ENCODE data around the gene SPATA22. TPM values are rescaled to one million over a fixed set of nuclear protein-coding genes. Genes with fewer than 3 reads are reported as not detected.
"Not testable (repeated sequence)": the region's sequence is repeated elsewhere in the genome, so short reads cannot be mapped to it uniquely, and the experiment has no call there.

Gene SPATA22
- total RNA-seq, 1 experiment from 2014 or later: not detected

- DNase-seq (ENCODE audit: low spot score): peak; percentile 18
Measured at GRCh38 chr17:3474212-3474611, 2.6 kb upstream of the SPATA22 start.

GRCh38 chr17:3472137-3472536 lies 518 bp upstream of the SPATA22 start:
- no peak for DNase-seq (ENCODE audit: low spot score)

- no peak for DNase-seq (ENCODE audit: low spot score)
Measured at GRCh38 chr17:3469529-3469928, 2.1 kb downstream of the SPATA22 start.

GRCh38 chr17:3466355-3466754 lies 5.3 kb downstream of the SPATA22 start:
- not testable (repeated sequence) for DNase-seq (ENCODE audit: low spot score)

GRCh38 chr17:3448059-3448665 lies 23.5 kb downstream of the SPATA22 start:
- no peak for DNase-seq (ENCODE audit: low spot score)

- DNase-seq (ENCODE audit: low spot score): peak; percentile 2
Measured at GRCh38 chr17:3447625-3448024, 24.0 kb downstream of the SPATA22 start.

GRCh38 chr17:3440451-3440850 lies 31.2 kb downstream of the SPATA22 start:
- DNase-seq (ENCODE audit: low spot score): no peak

GRCh38 chr17:3438368-3438767 lies 33.3 kb downstream of the SPATA22 start:
- no peak for DNase-seq (ENCODE audit: low spot score)

- no peak for DNase-seq (ENCODE audit: low spot score)
Measured at GRCh38 chr17:3433741-3434140, 37.9 kb downstream of the SPATA22 start, which contains the start of gene OR1E2. TSS of gene OR1E2 (minus strand) at chr17:3433841. CDS start at chr17:3433841, 0 bp downstream.

GRCh38 chr17:3433215-3433614 lies 38.4 kb downstream of the SPATA22 start:
- DNase-seq (ENCODE audit: low spot score): not testable (repeated sequence)

- no peak for DNase-seq (ENCODE audit: low spot score)
Measured at GRCh38 chr17:3418222-3418621, 53.4 kb downstream of the SPATA22 start.

GRCh38 chr17:3415610-3416009 lies 56.0 kb downstream of the SPATA22 start:
- no peak for DNase-seq (ENCODE audit: low spot score)

GRCh38 chr17:3412216-3412615 lies 59.4 kb downstream of the SPATA22 start:
- DNase-seq (ENCODE audit: low spot score): not testable (repeated sequence)

GRCh38 chr17:3411070-3411469 lies 60.5 kb downstream of the SPATA22 start, which contains the start of gene OR3A3:
TSS of gene OR3A3 (plus strand) at chr17:3411370.
- no peak for DNase-seq (ENCODE audit: low spot score)

- DNase-seq (ENCODE audit: low spot score): not testable (repeated sequence)
Measured at GRCh38 chr17:3403856-3404255, 67.8 kb downstream of the SPATA22 start.

- DNase-seq (ENCODE audit: low spot score): no peak
Measured at GRCh38 chr17:3401786-3402185, 69.8 kb downstream of the SPATA22 start.

GRCh38 chr17:3400055-3400454 lies 71.6 kb downstream of the SPATA22 start:
- no peak for DNase-seq (ENCODE audit: low spot score)

- no peak for DNase-seq (ENCODE audit: low spot score)
Measured at GRCh38 chr17:3398310-3398709, 73.3 kb downstream of the SPATA22 start, which contains the start of gene OR1E1. TSS of gene OR1E1 (minus strand) at chr17:3398410. CDS start at chr17:3398410, 0 bp downstream.

GRCh38 chr17:3397801-3398200 lies 73.8 kb downstream of the SPATA22 start:
- not testable (repeated sequence) for DNase-seq (ENCODE audit: low spot score)

Other genes with a start within 250 kb of the SPATA22 start
- not detected in 2 replicates for gene OR3A1, start 173.5 kb downstream of the SPATA22 start, total RNA-seq (2014; rRNA removed; shearing (Covaris generic))
- gene OR3A2, start 85.5 kb downstream of the SPATA22 start, total RNA-seq (2014; rRNA removed; shearing (Covaris generic)): not detected in 2 replicates
- gene OR1E1, start 73.4 kb downstream of the SPATA22 start, total RNA-seq (2014; rRNA removed; shearing (Covaris generic)): not detected in 2 replicates
- gene OR3A3, start 60.4 kb downstream of the SPATA22 start, total RNA-seq (2014; rRNA removed; shearing (Covaris generic)): not detected in 2 replicates
- gene OR1E2, start 38.0 kb downstream of the SPATA22 start, total RNA-seq (2014; rRNA removed; shearing (Covaris generic)): not detected in 2 replicates
- 0.16 and 0.66 TPM in 2 replicates for gene ASPA, start 4.2 kb upstream of the SPATA22 start, total RNA-seq (2014; rRNA removed; shearing (Covaris generic))
- gene TRPV3, start 86.0 kb upstream of the SPATA22 start, total RNA-seq (2014; rRNA removed; shearing (Covaris generic)): not detected in 2 replicates
- 1.2 and 1.7 TPM in 2 replicates for gene TRPV1, start 137.6 kb upstream of the SPATA22 start, total RNA-seq (2014; rRNA removed; shearing (Covaris generic))
- 4.9 and 6.1 TPM in 2 replicates for gene SHPK, start 164.4 kb upstream of the SPATA22 start, total RNA-seq (2014; rRNA removed; shearing (Covaris generic))
- gene CTNS, start 164.9 kb upstream of the SPATA22 start, total RNA-seq (2014; rRNA removed; shearing (Covaris generic)): 12.6 and 22.6 TPM in 2 replicates
- gene TAX1BP3, start 196.8 kb upstream of the SPATA22 start, total RNA-seq (2014; rRNA removed; shearing (Covaris generic)): 77.8 and 86.8 TPM in 2 replicates
- 15.9 and 26.6 TPM in 2 replicates for gene EMC6, start 197.0 kb upstream of the SPATA22 start, total RNA-seq (2014; rRNA removed; shearing (Covaris generic))
- not detected in 2 replicates for gene P2RX5, start 224.3 kb upstream of the SPATA22 start, total RNA-seq (2014; rRNA removed; shearing (Covaris generic))

All from H4 (cell line).